Lung (tissue), 12 donors: ENCODE data around the gene LDLRAD4. TPM values are rescaled to one million over a fixed set of nuclear protein-coding genes. Genes with fewer than 3 reads are reported as not detected.

ENCODE experiments used
- ATAC-seq: fragments of 200-7000 bp; cut with Tn5 transposase; one replicate; pipeline ENCODE4 v1.9.1; 2020; ENCODE audit warnings: moderate number of reproducible peaks; ENCODE audit not compliant: insufficient read depth, low FRiP score
- DNase-seq, 3 donors: peaks; one replicate each; pipeline ENCODE4 v3.0.0-alpha.2; 2013 to 2017
- H3K27ac ChIP-seq, 2 donors: one replicate each; pipeline ENCODE4 v1.5.1; 2013; ENCODE audit warnings: mild to moderate bottlenecking in 2 of 2, moderate library complexity in 2 of 2, control low read depth in 1 of 2, inconsistent platforms in 1 of 2, low read depth in 1 of 2, low read length in 1 of 2
- H3K27me3 ChIP-seq, 3 donors: one replicate each; pipeline ENCODE4 v1.5.1; 2013; ENCODE audit warnings: low read length in 2 of 3; ENCODE audit not compliant: control insufficient read depth in 3 of 3, insufficient read depth in 3 of 3
- H3K36me3 ChIP-seq, 4 donors: one replicate each; pipeline ENCODE4 v1.5.1; 2013; ENCODE audit warnings: low read length in 4 of 4, mild to moderate bottlenecking in 1 of 4, moderate library complexity in 1 of 4; ENCODE audit not compliant: control insufficient read depth in 4 of 4, insufficient read depth in 4 of 4
- H3K4me1 ChIP-seq, 5 donors: one replicate each; pipeline ENCODE4 v1.5.1; 2013; ENCODE audit warnings: low read length in 5 of 5, mild to moderate bottlenecking in 2 of 5, moderate library complexity in 1 of 5; ENCODE audit not compliant: control insufficient read depth in 5 of 5, insufficient read depth in 5 of 5
- H3K4me3 ChIP-seq: one replicate; pipeline ENCODE4 v1.5.1; 2013; ENCODE audit warnings: mild to moderate bottlenecking, control low read depth, moderate library complexity
- H3K9ac ChIP-seq, 2 donors: one replicate each; pipeline ENCODE4 v1.5.1; 2013; ENCODE audit warnings: low read length in 2 of 2, control low read depth in 1 of 2; ENCODE audit not compliant: insufficient read depth in 1 of 2
- H3K9me3 ChIP-seq, 4 donors: one replicate each; pipeline ENCODE4 v1.5.1; 2013; ENCODE audit warnings: low read length in 3 of 4, mild to moderate bottlenecking in 1 of 4, moderate library complexity in 1 of 4; ENCODE audit not compliant: control insufficient read depth in 4 of 4, insufficient read depth in 3 of 4
- CTCF ChIP-seq: IDR thresholded peaks from 2 replicates; pipeline ENCODE4 v1.5.1; 2012; ENCODE audit warnings: mild to moderate bottlenecking; ENCODE audit errors: control extremely low read depth, extremely low read depth
- WGBS, 2 donors: extraction: QIAGEN DNeasy Blood & Tissue Kit; methylation state at CpG; one replicate each; pipeline ENCODE4 v1.1.7; 2013; 5-methylcytosine and 5-hydroxymethylcytosine counted together
- polyA plus RNA-seq, 2 donors: library from polyadenylated mRNA; stranded (reverse); fragments of 200-250 nt; gene quantifications; one replicate each; pipeline ENCODE4 v1.2.1, GENCODE V29; 2013
- total RNA-seq, 2 donors: library from RNA; depleted of rRNA in 1 of 2; stranded (reverse); fragments of >200 nt in 1 of 2; gene quantifications; one replicate each; pipeline ENCODE4 v1.2.1, GENCODE V29; 2014 to 2021
- donor health status: control.
- donor health status: control.
- donor health status: Bipolar disorder and iron deficiency.
- donor health status: healthy.
- donor health status: DM: yes; HTN: yes; CAD: no.

Gene LDLRAD4
- total and polyA plus RNA-seq, 4 donors = 3.2 to 62.4 (median 19.9) TPM

GRCh38 chr18:13217971-13218367 is 591 bp upstream of the LDLRAD4 start:
- Histone ChIP-seq H3K4me3 (peak overlapping the region; percentile 60), H3K9me3 (no peaks in the 10 kb centered on the region), H3K27ac (peak overlapping the region; percentile 65 to 95), H3K4me1 (peaks cover 11 to 53% (median 27%) of the 10 kb centered on the region in 5 donors), H3K27me3 (peaks cover 0 to 6% (median 2%) of the 10 kb centered on the region in 3 donors), H3K36me3 (no peaks in the 10 kb centered on the region), H3K9ac (no peak overlapping the region)
- ATAC-seq (no peak), DNase-seq (peak; percentile 45 to 57 (median 46))
- TF ChIP-seq CTCF = no peak
- WGBS, 2 donors = 1% methylated on average over 25 to 53 of the region's 53 CpGs

GRCh38 chr18:13218997-13219396 is 437 bp downstream of the LDLRAD4 start:
- H3K4me3 ChIP-seq = no peak overlapping the region
- H3K4me1 ChIP-seq = peaks cover 14 to 64% (median 32%) of the 10 kb centered on the region in 5 donors
- peak overlapping the region in 1 of 2 donors; percentile 95 for H3K27ac ChIP-seq
- no peak overlapping the region for H3K9ac ChIP-seq
- H3K36me3 ChIP-seq = no peaks in the 10 kb centered on the region
- H3K27me3 ChIP-seq = peaks cover 0 to 4% (median 2%) of the 10 kb centered on the region in 3 donors
- DNase-seq (no peak), ATAC-seq (no peak)
- no peaks in the 10 kb centered on the region for H3K9me3 ChIP-seq
- no peak for TF ChIP-seq CTCF
- WGBS, 2 donors = 14 to 28% methylated on average over 15 of the region's 15 CpGs

GRCh38 chr18:13219593-13220159 is 1.1 kb downstream of the LDLRAD4 start:
- H3K9ac ChIP-seq = peak overlapping the region in 1 of 2 donors; percentile 8
- peaks cover 17 to 68% (median 32%) of the 10 kb centered on the region in 5 donors for H3K4me1 ChIP-seq
- DNase-seq (no peak), ATAC-seq (no peak)
- no peak for TF ChIP-seq CTCF
- no peak overlapping the region for H3K4me3 ChIP-seq
- no peaks in the 10 kb centered on the region for H3K36me3 ChIP-seq
- peaks cover 0 to under 1% (median 0%) of the 10 kb centered on the region in 3 donors for H3K27me3 ChIP-seq
- peak overlapping the region in 1 of 2 donors; percentile 95 for H3K27ac ChIP-seq
- 38 to 47% methylated on average over 4 of the region's 4 CpGs for WGBS, 2 donors
- H3K9me3 ChIP-seq = no peaks in the 10 kb centered on the region
